Stimulated activated CD4-positive, alpha-beta T cell treated with anti-CD3 and anti-CD28 coated beads, Interleukin-4, amount 100 ng/mL, for 1 hour (primary cell): ENCODE data around the gene CHN2.

ENCODE experiments used
- DNase-seq: peaks from one replicate; pipeline ENCODE4 v3.0.0-alpha.2; 2020

Gene CHN2

DNA sequence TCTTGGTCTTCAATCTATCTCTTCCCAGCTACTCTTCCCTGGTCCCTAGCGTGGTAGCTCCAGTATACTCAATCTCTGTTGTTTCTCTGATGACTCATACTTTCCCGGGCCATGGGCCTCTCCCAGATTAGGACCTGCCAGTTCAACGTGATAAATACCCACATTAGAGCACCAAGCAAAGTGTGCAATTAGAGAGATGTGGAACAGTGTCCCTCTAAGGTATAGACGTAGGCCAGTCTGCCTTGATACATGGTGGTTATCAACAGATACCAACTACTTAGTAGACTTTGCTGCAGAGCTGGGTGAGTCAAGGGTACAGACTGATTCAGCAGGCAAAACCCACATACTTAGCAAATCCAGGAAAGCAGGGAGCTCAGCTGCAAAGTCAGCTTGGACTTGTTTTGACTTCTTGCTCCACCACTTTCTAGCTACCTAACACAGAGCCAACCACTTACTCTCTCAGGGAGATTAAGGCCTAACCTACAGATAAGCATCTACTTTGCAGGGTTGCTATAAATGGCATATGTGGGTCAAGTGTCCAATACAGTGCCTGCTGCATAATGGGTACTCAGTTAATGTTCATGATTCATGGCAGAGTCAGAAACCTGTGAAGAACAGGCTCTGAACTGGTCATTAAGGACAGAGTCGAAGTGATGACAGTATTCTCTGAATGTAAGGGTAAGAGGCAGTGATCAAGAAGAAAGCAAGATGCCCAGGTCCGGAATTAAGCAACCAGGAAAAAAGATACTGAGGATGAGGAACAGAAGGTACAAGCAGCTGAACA, 176.1 kb downstream of the CHN2 start:
- no peak for DNase-seq

- DNase-seq: no peak
Measured at GRCh38 chr7:29371472-29371871, 176.9 kb downstream of the CHN2 start.

GRCh38 chr7:29372351-29373090, 177.9 kb downstream of the CHN2 start:
- no peak for DNase-seq

DNA sequence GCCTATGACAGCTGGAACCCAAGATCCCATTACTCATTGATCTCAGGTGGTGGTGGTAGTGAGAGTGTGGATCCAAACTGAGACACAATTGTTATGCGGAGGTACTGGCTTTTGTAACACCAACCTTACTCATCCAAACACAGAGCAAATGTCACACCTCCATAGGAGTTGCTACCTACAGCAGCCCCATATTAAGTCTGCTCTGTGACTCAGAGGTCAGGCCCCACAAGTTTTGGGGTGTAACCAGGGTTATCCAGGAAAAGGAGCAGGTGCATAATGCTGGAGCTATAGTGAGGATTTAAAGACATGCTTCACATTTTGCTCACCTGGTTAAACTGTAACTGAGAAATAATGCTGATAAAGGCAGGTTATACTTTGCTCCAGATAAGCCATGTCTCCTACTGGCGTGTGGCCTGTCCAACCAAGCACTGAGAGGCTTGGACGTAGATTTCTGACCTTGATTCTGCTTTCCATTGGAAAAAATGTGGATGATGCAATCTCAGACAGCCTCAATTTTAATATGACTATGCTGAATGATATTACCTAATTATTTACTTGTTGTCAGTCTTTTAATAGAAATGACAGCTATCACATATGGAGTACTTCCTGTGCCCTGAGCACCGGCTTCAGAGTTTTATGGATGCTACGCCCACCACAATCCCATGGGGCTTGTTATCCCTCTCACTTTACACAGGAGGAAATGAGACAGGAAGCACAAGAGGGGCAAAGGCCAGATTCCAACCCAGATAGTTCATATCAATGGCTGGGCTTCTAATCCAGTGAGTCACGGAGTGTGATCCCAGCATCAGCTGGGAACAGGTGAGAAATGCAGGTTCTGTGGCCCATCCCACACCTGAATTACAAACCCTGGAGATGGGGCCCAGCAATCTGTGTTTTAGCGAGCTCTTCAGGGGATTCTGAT, 181.3 kb downstream of the CHN2 start:
- DNase-seq: no peak

DNA sequence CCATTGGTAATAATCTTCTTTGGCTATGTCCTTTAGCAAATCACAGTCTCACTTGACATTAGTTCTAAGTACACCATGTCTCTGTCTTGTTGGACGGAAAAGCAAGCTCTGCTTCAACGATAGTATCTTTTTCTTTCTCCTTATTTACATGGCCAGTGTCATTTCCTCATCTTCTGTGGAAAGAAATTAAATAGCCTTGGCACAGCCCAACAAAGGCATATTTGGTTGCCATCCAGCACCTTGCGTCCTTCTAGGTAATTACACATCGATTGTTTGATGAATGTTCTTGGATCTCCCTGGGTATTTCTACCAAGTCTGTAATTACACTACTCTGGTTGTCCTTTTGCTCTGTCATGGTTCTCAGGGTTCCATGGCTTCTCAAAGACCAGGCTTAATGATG, 183.1 kb downstream of the CHN2 start:
- DNase-seq: no peak

- DNase-seq: no peak
Measured at GRCh38 chr7:29379551-29379950, 185.0 kb downstream of the CHN2 start.

DNA sequence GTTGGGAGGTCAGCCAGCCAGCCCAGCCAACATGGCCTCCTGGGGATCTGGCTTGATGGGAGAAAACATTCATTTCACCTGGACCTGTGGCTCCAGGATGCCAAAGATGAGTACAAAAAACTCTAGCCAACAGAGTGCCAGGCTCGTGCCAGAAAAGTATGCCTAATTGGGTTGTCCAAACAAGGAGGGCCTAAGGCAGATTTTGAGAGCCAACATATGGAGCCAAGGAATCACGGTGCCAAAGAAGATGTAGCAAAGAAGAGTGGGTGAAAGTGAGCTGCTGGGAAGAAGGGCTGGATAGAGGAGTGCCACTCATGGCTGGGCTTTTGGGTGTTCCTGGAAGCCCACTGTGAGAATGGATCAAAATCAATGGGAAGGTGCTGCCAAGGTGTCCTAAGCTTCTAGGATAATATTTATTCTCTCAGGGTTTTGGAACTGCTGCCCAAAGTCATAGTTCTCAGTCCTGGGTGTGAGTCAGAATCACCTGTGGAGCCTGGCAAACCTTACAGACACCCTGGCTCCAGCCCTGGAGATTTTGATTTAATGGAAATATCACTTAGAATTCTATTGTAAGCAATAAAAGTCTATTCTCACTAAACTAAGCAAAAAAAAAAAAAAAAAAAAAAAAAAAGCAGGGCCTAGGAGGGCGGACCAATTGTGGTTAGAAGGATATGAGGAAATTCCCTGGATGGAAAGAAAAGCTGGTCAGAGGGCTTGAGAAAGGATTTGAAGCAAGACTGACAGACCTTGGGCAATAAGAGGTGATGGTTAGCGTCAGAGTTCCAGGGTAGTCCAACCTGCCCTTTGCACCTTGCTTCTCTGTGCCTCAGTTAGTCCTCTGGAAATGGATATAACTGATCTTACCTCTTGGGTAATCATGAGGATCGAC, 186.9 kb downstream of the CHN2 start:
- DNase-seq: no peak

DNA sequence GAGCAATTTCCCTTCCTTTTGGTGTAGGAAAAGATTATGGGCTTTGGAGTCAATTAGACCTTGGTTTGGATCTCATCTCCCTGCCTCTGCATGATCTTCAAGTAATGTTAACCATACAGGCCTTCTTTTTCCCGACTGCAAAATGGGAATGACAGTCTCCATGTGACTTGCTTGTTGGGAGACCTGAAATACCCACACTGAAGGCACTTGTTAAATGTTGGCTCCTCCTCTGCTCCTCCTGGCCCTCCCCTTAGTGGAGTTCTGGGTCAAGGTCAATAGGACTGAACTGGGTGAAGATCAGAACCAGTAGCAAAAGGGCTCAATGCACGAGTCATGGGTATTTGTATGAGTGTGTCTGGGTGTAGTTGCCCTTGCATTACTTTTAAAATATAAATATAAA, 189.7 kb downstream of the CHN2 start:
- DNase-seq: no peak

- no peak for DNase-seq
Measured at GRCh38 chr7:29385214-29385814, 190.7 kb downstream of the CHN2 start.

- no peak for DNase-seq
Measured at GRCh38 chr7:29386196-29386765, 191.7 kb downstream of the CHN2 start.

- DNase-seq: no peak
Measured at GRCh38 chr7:29391262-29391661, 196.7 kb downstream of the CHN2 start.

DNA sequence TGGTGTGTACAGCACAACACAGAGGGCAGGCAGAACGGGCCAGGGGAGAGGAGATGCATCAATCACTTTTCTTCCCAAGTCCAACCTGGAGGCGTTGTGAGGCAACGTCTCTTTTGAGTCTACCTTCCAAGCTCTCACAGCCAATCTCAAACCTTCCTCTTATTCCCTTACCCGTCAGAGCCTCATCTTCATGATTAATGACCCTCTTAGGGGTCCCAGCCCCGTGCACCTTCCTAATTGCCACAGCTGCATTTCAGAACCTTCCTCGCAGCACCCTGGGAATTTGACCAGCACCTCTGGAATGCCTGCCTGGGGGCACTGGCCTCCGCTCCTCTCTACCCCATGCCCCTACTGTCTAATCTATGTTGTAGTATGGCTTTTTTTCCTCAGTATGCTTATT, 199.7 kb downstream of the CHN2 start:
- no peak for DNase-seq

- no peak for DNase-seq
Measured at GRCh38 chr7:29396563-29396962, 202.0 kb downstream of the CHN2 start.

DNA sequence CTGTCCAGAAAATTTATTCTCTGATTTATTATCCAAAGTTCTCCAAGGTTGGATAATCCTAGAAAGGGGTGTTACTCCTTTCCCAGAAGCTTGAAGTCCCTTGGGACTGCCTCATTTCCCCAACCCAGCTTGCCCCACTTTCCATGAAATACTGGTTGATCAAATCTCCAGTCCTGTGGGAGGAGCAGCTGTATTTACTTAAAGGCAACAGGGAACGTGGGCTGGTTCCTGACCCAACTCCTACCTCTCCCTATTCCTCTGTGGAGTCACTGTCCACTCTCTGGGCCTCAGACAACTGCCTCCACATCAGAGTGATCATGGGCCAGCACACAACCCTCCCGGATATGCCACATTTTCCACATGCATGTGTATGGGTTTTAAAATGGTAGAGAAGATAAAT, 202.8 kb downstream of the CHN2 start:
- no peak for DNase-seq

DNA sequence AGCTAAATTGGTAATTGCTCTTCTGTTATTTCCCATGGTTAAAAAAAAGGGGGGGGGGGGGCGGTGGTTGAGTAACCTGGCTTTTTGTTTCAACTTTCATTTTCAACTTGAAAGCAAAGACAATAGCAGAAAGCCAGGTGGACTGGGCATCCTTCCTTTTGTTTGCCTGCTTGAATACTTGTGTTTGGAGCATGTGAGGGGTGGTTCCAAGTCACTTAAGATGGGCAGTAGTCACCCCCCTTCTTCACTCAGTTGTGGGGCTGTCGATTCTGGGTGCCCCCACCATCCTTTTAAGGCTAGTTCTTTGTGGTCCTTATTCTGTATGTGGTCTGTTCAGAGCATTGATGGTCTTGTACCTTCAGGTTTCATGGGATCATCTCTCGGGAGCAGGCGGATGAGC, 203.4 kb downstream of the CHN2 start:
- no peak for DNase-seq

GRCh38 chr7:29400437-29400836, 205.9 kb downstream of the CHN2 start:
- no peak for DNase-seq

GRCh38 chr7:29401769-29402168, 207.2 kb downstream of the CHN2 start:
- no peak for DNase-seq

DNA sequence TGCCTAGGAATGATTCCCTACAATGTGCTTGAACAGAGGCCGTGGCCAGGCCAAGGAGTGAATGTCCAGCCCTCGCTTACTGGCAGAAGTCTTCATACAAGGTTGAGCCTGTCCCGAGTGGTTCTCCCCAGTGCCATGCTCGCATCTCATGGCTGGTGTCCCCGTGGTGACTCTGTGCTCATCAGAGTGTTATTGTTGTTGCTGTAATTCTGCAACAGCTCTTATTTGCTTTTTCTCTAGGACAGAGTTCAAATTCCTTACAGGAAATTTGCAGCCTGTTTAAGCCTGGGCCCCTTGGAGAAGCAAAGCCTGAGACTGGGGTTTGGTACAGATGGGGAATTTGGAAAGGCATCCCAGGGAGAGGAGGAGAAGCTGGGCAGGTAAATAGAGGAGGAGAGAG, 211.3 kb downstream of the CHN2 start:
- DNase-seq: no peak

DNA sequence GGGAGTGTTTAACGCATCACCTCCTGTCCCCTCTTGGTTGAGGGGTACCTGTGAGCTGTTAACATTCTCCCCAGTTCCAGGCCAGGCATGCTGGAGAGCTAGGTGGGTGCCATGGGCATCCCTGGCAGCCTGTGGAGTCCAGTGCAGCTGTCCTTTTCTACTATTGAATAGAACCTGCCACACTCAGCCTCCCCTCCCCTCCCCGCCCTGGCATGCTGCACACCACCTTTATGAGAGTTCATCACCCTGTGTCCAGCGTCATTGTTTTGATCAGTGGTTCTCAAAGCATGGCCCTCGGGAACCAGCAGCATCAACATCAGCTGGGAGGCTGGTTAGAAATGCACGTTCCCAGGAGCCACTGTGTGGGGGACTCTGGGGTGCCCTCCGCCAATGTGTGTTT, 211.8 kb downstream of the CHN2 start:
- no peak for DNase-seq

- DNase-seq: no peak
Measured at GRCh38 chr7:29408841-29409243, 214.3 kb downstream of the CHN2 start.

- no peak for DNase-seq
Measured at GRCh38 chr7:29410996-29411395, 216.4 kb downstream of the CHN2 start.

DNA sequence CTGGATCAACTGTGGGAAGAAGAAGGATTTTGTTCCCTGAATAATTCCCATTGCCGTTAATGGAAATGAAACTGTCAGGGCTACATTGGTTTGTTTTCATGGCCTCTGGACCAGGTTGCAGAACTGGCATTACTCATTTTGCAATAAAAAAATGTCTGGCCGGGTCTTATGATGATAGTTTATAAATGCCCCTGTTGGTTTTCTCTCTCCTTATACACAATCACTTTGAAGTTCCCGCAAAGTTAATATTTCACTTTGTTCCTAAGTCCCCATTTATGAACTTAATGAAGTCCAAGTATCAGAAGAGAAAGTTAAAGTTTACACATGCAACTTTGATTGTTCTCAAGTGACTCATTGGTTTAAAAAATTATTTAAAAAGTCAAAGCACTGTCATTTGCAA, 218.3 kb downstream of the CHN2 start:
- DNase-seq: no peak
